ENCODE data around the gene DNPEP.
A peak's percentile ranks its signal among the peaks of the same experiment; 100 is the strongest.

Gene DNPEP

DNA sequence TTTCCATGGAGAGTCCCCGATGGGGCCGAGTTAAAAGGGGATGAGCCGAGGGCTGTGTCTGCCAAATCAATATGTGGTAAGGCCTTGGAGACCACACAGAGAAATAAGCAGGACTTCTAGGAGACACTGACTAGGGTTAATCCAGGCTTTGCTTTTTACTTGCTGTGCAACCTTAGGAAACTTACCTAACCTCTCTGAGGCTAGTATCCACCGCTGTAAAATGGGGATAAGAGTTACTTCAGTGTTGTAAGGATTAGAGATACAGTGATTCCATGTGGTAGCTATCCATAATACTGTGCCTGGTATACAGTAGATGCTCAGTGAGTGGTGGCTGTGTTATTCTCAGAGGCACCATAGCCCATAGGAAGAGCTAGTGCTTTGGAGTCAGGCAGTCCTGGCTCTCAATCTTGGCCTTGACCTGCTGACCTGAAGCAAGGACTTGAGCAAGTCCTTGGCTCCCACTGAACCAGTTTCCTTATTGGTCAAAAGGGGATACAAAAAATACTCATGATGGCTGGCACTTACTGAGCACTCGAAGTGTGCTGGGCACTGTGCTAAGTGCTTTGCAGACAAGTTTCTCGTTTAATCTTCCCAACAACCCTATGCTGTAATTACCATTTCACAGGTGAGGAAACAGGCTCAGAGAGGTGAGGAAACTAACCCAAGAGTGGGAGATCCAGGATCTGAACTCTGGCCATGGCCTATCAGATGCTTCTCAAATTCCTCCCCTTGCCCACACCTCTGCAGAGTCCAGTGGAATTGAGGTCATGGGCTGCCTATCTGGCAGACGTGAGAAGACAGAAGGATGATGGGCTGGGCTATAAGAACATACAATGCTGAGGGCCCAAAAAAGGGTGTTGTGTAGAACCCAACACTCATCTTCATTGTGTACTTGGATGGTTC lies 18.5 kb upstream of the DNPEP start:
- Histone ChIP-seq H3K27me3 (ENCODE audit: insufficient read depth, low read length) (no peaks in the 10 kb centered on the region), H3K9ac (ENCODE audit: low read depth, low read length) (no peak overlapping the region), H3K36me3 (ENCODE audit: insufficient read depth, low read depth, low read length) (no peaks in the 10 kb centered on the region), H3K9me3 (ENCODE audit: insufficient read depth, low read depth, low read length) (no peaks in the 10 kb centered on the region), H3K4me1 (ENCODE audit: insufficient read depth, low read length) (peaks cover 5% of the 10 kb centered on the region; the same call in 1 of the 2 replicates), H3K27ac (ENCODE audit: low read length) (no peak overlapping the region), H3K4me3 (ENCODE audit: low read length) (no peak overlapping the region)

DNA sequence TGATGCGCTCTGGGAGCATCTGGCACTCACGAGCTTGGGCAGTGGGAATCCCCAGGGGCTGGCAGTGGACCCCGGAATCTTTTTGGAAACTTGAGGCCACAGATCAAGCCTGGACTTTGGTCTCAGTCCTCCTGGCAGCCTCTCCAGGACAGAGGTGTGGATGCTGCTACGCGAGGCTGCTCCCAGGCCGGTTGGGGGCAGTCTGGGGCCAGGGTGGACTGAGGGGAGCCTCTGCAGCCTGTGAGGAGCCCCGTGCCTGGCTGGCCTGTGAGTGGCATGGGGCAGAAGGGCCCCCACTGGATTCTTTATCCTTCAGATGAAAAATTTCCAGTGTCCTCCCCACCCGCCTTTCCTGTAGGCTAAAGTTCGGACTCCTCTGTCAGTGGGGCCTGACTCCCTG lies 17.7 kb upstream of the DNPEP start:
- no peak overlapping the region for H3K27ac ChIP-seq (ENCODE audit: low read length)
- no peak overlapping the region for H3K9ac ChIP-seq (ENCODE audit: low read depth, low read length)
- H3K27me3 ChIP-seq (ENCODE audit: insufficient read depth, low read length) = no peaks in the 10 kb centered on the region
- no peak overlapping the region for H3K4me3 ChIP-seq (ENCODE audit: low read length)
- no peaks in the 10 kb centered on the region for H3K9me3 ChIP-seq (ENCODE audit: insufficient read depth, low read depth, low read length)
- no peaks in the 10 kb centered on the region for H3K36me3 ChIP-seq (ENCODE audit: insufficient read depth, low read depth, low read length)
- H3K4me1 ChIP-seq (ENCODE audit: insufficient read depth, low read length) = peaks cover 5% of the 10 kb centered on the region; the same call in 1 of the 2 replicates

DNA sequence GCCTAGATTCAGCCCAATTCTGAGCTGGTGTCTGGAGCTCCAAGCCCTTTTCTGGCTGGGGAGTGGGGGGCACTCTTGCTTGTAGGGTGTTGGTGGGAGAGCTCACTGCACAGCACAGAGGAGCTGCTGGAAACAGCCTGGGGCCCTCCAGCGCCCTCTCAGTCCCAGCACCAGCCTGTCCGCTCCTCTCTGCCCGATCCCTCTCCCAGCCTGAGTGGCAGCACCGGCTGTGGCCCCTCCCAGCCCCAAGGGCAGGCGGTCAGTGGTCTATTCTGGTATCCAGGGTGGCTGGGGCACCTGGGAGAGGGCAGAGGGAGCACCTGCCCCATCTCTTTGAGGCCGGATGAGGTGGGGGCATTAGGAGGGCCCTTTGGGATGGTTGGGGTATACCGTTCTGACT lies 17.2 kb upstream of the DNPEP start:
- Histone ChIP-seq H3K36me3 (ENCODE audit: insufficient read depth, low read depth, low read length) (no peaks in the 10 kb centered on the region), H3K27ac (ENCODE audit: low read length) (no peak overlapping the region), H3K4me1 (ENCODE audit: insufficient read depth, low read length) (peaks cover 5% of the 10 kb centered on the region; the same call in 1 of the 2 replicates), H3K27me3 (ENCODE audit: insufficient read depth, low read length) (no peaks in the 10 kb centered on the region), H3K4me3 (ENCODE audit: low read length) (no peak overlapping the region), H3K9me3 (ENCODE audit: insufficient read depth, low read depth, low read length) (no peaks in the 10 kb centered on the region), H3K9ac (ENCODE audit: low read depth, low read length) (peak overlapping the region; percentile 41; the same call in 1 of the 2 replicates)

DNA sequence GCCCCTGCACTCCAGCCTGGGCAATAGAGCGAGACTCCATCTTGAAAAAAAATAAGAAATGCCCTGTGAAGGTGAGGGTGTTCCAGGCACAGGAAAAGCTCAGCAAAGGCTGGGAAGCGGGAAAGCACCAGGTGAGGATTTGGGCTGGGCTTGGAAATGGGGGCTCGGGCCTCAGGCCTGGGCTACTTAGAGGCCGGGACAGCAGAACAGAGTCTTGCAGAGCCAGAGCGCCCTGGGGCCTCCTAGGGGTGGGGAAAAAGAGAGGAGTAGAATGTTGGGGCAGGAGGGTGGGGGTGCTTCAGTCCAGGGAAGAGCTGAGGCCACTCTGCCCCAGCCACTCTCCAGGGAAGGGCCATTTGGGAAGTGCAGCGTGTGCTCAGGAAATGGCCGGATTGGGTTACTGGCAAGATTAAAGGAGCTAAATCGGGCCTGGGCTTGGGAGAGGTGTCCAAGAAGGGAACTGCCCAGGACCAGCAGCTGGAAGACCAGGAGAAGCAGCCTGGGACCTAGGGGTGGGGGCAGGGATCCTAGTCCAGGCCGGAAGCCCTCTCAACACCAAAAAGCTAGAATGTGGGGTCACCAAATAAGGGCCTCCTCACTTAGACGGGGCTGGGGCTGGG lies 16.7 kb upstream of the DNPEP start:
- H3K36me3 ChIP-seq (ENCODE audit: insufficient read depth, low read depth, low read length) = no peaks in the 10 kb centered on the region
- no peak overlapping the region for H3K27ac ChIP-seq (ENCODE audit: low read length)
- peaks cover 5% of the 10 kb centered on the region; the same call in 1 of the 2 replicates for H3K4me1 ChIP-seq (ENCODE audit: insufficient read depth, low read length)
- H3K9me3 ChIP-seq (ENCODE audit: insufficient read depth, low read depth, low read length) = no peaks in the 10 kb centered on the region
- no peaks in the 10 kb centered on the region for H3K27me3 ChIP-seq (ENCODE audit: insufficient read depth, low read length)
- no peak overlapping the region for H3K4me3 ChIP-seq (ENCODE audit: low read length)
- peak overlapping the region; percentile 41; the same call in 1 of the 2 replicates for H3K9ac ChIP-seq (ENCODE audit: low read depth, low read length)

DNA sequence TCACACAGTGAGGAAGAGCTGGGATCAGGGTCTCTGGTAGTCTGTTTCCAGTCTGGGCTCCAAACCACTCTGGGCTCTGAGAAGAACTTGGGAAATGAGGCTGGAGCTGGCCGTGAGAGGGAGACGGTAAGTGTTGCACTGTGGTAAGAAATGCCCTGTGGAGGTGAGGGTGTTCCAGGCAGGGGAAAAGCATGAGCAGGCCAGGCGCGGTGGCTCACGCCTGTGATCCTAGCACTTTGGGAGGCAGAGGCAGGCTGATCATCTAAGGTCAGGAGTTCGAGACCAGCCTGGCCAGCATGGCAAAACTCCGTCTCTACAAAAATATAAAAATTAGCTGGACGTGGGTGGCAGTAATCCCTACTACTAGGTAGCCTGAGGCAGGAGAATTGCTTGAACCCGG lies 16.1 kb upstream of the DNPEP start:
- no peaks in the 10 kb centered on the region for H3K27me3 ChIP-seq (ENCODE audit: insufficient read depth, low read length)
- no peak overlapping the region for H3K4me3 ChIP-seq (ENCODE audit: low read length)
- H3K9me3 ChIP-seq (ENCODE audit: insufficient read depth, low read depth, low read length) = no peaks in the 10 kb centered on the region
- H3K9ac ChIP-seq (ENCODE audit: low read depth, low read length) = no peak overlapping the region
- H3K4me1 ChIP-seq (ENCODE audit: insufficient read depth, low read length) = peaks cover 5% of the 10 kb centered on the region; the same call in 1 of the 2 replicates
- no peaks in the 10 kb centered on the region for H3K36me3 ChIP-seq (ENCODE audit: insufficient read depth, low read depth, low read length)
- H3K27ac ChIP-seq (ENCODE audit: low read length) = no peak overlapping the region

DNA sequence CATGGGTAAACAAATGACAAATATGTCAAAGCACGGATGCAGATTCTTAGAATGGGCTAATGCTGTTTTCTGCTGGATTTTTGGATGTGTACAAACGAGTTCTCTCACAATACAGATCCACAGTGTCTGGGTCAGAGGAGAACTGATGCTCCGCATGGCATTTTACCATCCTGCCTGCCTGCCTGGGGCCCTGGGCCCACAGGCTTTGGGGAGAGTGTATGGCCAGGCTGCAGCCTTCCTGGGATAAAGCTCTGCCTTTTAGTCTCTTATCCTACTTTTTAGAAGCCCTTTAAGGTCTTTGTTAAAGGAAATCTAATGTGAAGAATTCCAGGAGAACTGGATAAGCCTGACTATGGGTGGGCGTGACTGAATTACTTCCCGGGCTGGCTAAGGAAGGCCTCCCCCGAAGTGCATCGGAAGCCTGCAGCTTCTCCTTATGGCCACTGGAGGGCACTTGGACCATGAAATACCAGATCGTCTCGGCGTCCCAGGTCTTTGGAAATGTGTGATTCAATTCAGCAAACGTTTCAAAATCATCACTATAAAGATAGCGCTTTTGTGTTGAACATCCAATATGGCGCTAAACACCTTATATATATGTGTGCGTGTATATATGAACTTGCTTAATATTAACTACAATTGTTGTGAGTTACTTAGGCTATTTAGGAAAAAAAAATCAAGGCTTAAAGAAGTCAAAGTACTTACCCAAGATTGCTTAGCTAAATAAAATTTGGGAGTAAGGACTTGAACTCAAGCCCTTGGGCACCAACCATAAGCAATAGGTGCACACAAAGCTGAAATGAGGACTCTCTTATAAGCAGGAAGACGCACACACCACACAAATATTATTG lies 15.2 kb upstream of the DNPEP start:
- Histone ChIP-seq H3K9me3 (ENCODE audit: insufficient read depth, low read depth, low read length) (no peaks in the 10 kb centered on the region), H3K4me3 (ENCODE audit: low read length) (no peak overlapping the region), H3K27me3 (ENCODE audit: insufficient read depth, low read length) (no peaks in the 10 kb centered on the region), H3K27ac (ENCODE audit: low read length) (no peak overlapping the region), H3K4me1 (ENCODE audit: insufficient read depth, low read length) (peaks cover 5% of the 10 kb centered on the region; the same call in 1 of the 2 replicates), H3K36me3 (ENCODE audit: insufficient read depth, low read depth, low read length) (no peaks in the 10 kb centered on the region), H3K9ac (ENCODE audit: low read depth, low read length) (no peak overlapping the region)

DNA sequence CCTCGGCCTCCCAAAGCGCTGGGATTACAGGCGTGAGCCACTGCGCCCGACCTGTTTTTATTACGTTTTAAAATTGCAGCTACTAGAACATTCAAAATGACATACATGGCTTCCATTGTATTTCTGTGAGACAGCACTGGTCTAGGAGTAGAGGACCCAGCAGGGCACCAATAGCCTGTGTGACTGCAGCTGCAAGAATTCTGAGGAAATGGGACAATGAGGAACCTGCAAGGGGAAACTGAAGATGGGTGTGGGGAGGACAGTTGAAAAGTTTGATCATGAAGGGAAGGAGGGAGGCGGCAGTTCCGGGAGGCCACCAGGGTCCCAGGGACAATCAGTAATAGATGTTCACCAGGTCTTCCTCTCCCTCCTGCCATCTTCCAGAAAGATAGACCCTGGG lies 13.9 kb upstream of the DNPEP start:
- no peak overlapping the region for H3K27ac ChIP-seq (ENCODE audit: low read length)
- peaks cover 5% of the 10 kb centered on the region; the same call in 1 of the 2 replicates for H3K4me1 ChIP-seq (ENCODE audit: insufficient read depth, low read length)
- H3K36me3 ChIP-seq (ENCODE audit: insufficient read depth, low read depth, low read length) = no peaks in the 10 kb centered on the region
- no peaks in the 10 kb centered on the region for H3K27me3 ChIP-seq (ENCODE audit: insufficient read depth, low read length)
- no peak overlapping the region for H3K9ac ChIP-seq (ENCODE audit: low read depth, low read length)
- no peak overlapping the region for H3K4me3 ChIP-seq (ENCODE audit: low read length)
- H3K9me3 ChIP-seq (ENCODE audit: insufficient read depth, low read depth, low read length) = no peaks in the 10 kb centered on the region

DNA sequence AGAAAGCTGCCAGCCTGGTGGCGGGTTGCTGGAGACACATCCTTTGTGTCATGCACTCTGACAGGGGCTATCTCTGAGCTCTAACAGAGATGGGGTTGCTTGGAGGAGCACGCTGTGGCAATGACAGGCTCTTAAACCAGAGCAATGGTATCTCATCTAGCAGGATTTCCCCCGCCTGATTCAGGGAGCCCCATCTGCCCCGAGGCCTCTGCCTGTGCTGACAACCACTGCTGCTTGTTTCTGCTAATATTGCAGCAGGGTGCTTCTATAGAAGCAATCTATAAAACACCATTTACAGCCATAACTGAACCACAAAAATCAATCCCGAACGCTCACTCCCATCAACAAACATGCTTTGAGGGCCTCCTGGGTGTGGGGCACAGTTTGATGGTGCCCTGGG lies 12.8 kb upstream of the DNPEP start:
- Histone ChIP-seq H3K9ac (ENCODE audit: low read depth, low read length) (no peak overlapping the region), H3K4me1 (ENCODE audit: insufficient read depth, low read length) (peaks cover 5% of the 10 kb centered on the region; the same call in 1 of the 2 replicates), H3K27ac (ENCODE audit: low read length) (no peak overlapping the region)

DNA sequence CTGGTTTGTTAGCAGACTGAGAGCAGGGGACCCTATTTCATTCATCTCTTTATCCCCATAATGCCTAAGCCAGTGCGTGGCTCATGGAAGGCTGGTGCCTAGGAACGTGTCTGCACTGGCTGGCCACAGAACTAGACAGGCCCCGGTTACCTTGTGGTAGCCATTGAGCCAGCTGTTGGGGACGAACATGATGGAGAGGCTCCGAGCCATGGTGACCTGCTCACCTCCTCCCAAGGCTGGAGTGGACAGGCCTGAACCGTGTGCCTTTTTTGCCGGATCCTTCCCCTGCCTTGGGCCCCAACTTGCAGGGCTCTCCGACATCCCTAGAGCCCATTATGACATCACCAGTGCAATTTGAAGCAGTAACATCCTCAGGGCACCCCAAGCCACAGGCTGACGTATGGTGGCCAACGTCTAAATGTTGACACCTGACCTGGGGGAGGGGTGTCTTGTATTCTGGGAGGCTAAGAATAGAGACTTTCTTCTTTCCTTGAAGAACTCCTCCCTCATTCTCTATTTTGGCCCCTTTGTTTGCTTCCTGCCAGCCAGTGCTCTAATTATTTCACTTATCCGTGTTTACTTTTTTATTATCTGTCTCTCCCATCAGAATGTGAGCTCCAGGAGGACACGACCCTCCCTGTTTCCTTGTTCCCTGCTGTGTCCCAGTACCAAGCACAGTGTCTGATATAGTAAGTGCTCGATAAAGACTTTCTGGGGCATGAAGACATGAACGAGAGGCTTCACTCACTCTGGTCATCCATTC lies 12.2 kb upstream of the DNPEP start:
- Histone ChIP-seq H3K9ac (ENCODE audit: low read depth, low read length) (no peak overlapping the region), H3K9me3 (ENCODE audit: insufficient read depth, low read depth, low read length) (no peaks in the 10 kb centered on the region), H3K36me3 (ENCODE audit: insufficient read depth, low read depth, low read length) (no peaks in the 10 kb centered on the region), H3K4me1 (ENCODE audit: insufficient read depth, low read length) (peaks cover 5% of the 10 kb centered on the region; the same call in 1 of the 2 replicates), H3K4me3 (ENCODE audit: low read length) (no peak overlapping the region), H3K27ac (ENCODE audit: low read length) (no peak overlapping the region), H3K27me3 (ENCODE audit: insufficient read depth, low read length) (no peaks in the 10 kb centered on the region)

More for the DNA sequence above, 12.8 kb upstream of the DNPEP start:
- H3K36me3 ChIP-seq (ENCODE audit: insufficient read depth, low read depth, low read length) = no peaks in the 10 kb centered on the region
- no peaks in the 10 kb centered on the region for H3K27me3 ChIP-seq (ENCODE audit: insufficient read depth, low read length)
- H3K4me3 ChIP-seq (ENCODE audit: low read length) = no peak overlapping the region
- no peaks in the 10 kb centered on the region for H3K9me3 ChIP-seq (ENCODE audit: insufficient read depth, low read depth, low read length)

DNA sequence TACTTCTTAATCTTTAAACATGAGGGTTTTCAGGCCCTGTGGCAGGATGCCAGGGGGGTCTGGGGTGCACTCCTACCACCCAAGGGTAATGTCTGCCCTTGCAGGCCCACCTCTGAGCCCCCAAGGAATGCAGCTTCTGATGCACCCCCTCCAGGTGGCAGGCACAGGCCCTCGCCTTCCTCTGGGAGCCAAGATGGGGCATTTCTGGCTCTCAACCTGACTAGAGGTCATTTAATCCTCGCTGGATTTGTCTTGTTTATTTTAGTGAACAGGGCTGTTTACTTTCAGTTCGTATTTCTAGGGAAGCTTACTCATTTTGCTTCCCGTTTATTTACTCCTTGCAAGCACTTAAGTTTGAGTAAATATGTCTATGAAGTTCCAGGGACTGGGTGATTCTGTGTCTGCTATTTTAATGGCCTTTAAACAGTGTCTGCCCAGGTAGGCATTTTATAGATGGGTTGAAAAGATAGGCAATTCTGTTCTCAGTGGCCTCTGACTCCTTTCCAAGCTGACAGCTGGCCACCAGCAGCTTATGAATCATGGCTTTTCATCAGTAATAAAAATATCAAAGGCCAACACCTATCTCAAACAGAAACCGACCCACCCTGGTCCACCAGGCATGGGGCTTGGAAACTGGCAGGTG lies 11.1 kb upstream of the DNPEP start:
- no peaks in the 10 kb centered on the region for H3K36me3 ChIP-seq (ENCODE audit: insufficient read depth, low read depth, low read length)
- no peak overlapping the region for H3K4me3 ChIP-seq (ENCODE audit: low read length)
- peaks cover 5% of the 10 kb centered on the region; the same call in 1 of the 2 replicates for H3K4me1 ChIP-seq (ENCODE audit: insufficient read depth, low read length)
- no peaks in the 10 kb centered on the region for H3K9me3 ChIP-seq (ENCODE audit: insufficient read depth, low read depth, low read length)
- no peak overlapping the region for H3K27ac ChIP-seq (ENCODE audit: low read length)
- no peaks in the 10 kb centered on the region for H3K27me3 ChIP-seq (ENCODE audit: insufficient read depth, low read length)
- no peak overlapping the region for H3K9ac ChIP-seq (ENCODE audit: low read depth, low read length)
